ENCODE data around the gene ST6GAL1.
"Not testable (repeated sequence)": the region's sequence is repeated elsewhere in the genome, so short reads cannot be mapped to it uniquely, and the experiment has no call there.

The ST6GAL1 gene

GRCh38 chr3:186946756-186947375 is 16.5 kb downstream of the ST6GAL1 start:
- DNase-seq, result no peak

- peak; percentile 76 for DNase-seq
Measured at GRCh38 chr3:186949281-186949982, 19.1 kb downstream of the ST6GAL1 start.

- DNase-seq, result no peak
Measured at GRCh38 chr3:186950402-186951093, 20.2 kb downstream of the ST6GAL1 start.

GRCh38 chr3:186951640-186952552 is 21.6 kb downstream of the ST6GAL1 start:
- DNase-seq, result no peak

DNA sequence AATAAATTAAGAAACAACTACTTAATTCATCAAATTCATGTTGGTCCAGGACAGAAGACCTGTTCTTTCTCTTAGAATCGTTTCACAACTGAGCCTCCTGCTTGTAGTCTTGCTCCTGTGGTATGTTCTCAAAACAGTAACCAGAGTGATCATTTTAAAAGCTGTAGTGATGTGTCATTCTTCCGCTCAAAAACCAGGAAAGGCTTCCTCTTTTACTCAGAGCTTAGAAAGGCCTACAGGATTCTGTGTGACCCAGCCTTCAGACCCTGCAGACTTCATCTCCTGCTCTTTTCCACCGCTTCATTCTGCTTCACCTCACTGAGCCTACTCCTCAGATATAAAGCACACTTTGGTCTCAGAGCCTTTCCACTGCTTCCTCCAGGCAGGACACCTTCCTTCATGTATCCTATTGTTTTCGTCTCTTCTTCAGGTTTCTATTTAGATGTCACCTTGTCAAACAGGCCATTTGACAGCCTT is 22.7 kb downstream of the ST6GAL1 start:
- peak; percentile 31 for DNase-seq

GRCh38 chr3:186953992-186954699 is 23.8 kb downstream of the ST6GAL1 start:
- DNase-seq, result not testable (repeated sequence)

- no peak for DNase-seq
Measured at GRCh38 chr3:186955898-186956696, 25.8 kb downstream of the ST6GAL1 start.

- DNase-seq, result no peak
Measured at GRCh38 chr3:186959029-186959624, 28.8 kb downstream of the ST6GAL1 start.

- DNase-seq, result no peak
Measured at GRCh38 chr3:186960347-186960746, 30.0 kb downstream of the ST6GAL1 start.

DNA sequence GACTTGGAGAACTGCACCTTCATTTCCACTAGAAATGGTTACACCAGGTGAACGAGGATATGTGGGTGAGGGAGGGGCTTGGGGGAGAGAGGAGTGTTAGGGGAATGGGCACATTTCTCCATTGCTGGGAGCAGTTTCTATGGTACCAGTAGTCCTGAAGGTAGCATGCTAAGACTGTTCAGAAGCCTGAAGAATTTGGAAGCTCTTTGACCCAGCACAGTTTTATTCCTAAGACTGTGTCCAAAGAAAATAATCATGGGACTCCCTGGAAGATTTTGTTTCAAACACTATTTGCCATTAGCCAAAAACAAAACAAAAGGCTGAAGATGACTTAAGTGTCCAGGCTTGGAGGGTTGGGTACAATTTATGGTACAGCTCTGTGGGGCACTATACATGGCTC is 32.1 kb downstream of the ST6GAL1 start:
- DNase-seq, result no peak

GRCh38 chr3:186963636-186964035 is 33.3 kb downstream of the ST6GAL1 start:
- no peak for DNase-seq

DNA sequence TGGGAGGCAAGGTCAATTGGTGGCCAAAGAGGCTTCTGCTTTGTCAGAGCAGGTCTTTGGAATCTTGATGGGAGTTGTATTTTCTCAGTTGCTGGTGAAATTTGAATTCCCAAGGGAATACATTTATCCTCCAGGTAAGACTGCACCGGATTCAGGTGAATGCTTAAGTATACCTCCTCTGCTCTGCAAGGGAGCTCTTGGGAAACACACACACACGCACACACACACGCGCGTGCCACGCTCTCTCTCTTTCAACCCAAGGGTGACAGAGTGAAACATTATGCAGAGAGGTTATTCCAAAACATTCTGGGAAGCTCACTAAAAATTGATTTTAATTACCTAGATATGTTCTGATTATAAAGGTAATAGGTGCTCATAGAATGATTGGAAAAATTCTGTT is 33.7 kb downstream of the ST6GAL1 start:
- DNase-seq, result no peak

- no peak for DNase-seq
Measured at GRCh38 chr3:186964616-186965015, 34.3 kb downstream of the ST6GAL1 start.

DNA sequence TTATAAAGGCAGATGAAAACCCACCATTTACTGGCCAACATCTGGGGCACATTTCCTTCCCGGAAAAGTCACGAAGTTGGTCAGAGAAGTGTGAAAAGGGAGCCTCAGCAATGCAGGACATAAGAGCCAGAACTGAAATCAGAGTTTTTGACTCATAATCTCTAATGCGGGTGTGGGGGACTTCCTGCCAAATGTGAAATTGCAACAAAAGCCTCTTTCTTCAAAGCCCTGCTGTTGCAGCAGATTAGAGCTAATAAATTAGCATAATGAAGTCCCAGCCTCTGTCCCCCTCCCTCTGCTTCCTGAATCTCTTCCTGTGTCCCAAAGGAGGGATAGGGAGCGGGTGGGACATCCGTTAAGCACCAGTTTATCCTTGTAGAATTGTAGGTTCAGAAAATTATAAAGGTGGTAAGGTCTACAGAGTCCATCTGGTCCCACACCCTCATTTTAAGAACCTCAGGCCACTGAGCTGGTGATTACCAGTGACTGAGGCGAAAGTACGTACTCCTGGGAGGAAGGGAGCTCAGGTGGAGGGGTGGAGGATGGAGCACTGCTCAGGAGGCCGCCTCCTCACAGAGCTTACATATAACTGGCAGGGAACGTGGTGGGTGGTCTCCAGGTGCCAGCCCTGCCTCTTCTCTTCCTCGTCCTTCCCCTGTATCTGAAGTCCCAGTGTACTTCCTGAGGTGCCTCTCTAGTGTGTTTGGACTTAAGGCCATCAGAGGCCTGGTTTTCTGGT is 35.0 kb downstream of the ST6GAL1 start:
- no peak for DNase-seq

DNA sequence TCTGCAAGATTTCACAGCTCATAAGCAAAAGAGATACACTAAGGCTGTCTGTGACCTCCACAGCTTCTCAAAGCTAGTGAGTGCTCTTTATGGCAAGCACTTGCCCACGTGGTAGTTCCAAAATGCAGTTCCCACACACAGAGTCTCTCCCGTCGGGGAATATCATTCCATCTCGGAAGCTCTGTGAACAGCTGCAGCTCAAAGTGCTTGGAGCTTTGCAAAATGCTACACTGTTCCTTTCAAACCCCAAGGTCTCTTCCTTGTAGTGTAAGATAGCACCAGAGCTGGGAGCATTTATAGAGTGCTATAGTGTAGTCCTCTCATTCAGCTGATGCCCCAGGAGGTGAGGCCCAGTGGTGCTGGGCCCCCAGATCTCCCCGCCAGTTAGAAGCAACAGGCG is 36.1 kb downstream of the ST6GAL1 start:
- DNase-seq, result no peak

DNA sequence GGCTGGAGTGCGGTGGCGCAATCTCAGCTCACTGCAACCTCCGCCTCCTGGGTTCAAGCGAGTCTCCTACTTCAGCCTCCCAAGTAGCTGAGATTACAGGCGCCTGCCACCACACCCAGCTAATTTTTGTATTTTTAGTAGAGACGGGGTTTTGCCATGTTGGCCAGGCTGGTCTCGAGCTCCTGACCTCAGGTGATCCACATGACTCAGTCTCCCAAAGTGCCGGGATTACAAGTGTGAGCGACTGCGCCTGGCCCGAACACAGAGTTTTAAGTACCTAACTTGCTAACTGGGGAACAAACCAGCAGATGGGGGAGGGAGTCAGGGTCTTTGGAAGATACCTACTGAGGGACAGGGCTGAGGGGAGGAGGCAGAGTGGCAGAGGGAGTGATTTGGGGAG is 36.9 kb downstream of the ST6GAL1 start:
- not testable (repeated sequence) for DNase-seq

GRCh38 chr3:186967686-186968085 is 37.4 kb downstream of the ST6GAL1 start:
- DNase-seq, result no peak

GRCh38 chr3:186969607-186970006 is 39.3 kb downstream of the ST6GAL1 start:
- DNase-seq, result no peak

GRCh38 chr3:186971106-186971505 is 40.8 kb downstream of the ST6GAL1 start:
- DNase-seq, result not testable (repeated sequence)

DNA sequence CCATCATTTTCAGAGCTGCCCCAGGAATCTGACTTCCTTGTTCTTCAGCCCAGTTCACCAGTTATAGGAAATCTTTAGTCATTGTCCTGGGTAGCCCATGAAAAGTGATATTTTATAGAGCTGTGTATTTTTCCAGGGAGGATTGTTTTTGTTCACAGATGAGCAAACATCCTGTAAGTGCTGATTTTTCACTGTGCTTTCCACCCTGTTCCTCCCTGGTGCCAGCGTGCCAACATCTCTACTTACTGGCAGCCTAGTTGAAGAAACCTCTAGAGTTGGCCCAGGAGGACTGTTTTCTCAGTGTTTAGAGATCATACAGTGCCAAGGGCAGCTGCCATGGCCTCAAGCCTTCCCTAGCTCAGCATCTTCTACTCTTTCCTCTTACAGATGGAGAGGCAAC is 41.3 kb downstream of the ST6GAL1 start:
- DNase-seq, result no peak

All from hematopoietic multipotent progenitor cell treated with erythropoietin and hydrocortisone succinate and interleukin-3 and kit ligand, for 8 days (in vitro differentiated cells).